GM12873 (cell line): ENCODE data around the gene PRICKLE2.

Source experiments
- CTCF ChIP-seq: IDR thresholded peaks from 2 replicates; pipeline ENCODE4 v1.5.1; 2012; ENCODE audit warnings: low read depth, mild to moderate bottlenecking, moderate library complexity, low read length, control low read depth; ENCODE audit not compliant: insufficient read depth; ENCODE audit errors: missing control alignments

The PRICKLE2 gene

GRCh38 chr3:64095802-64096201 is 129.5 kb downstream of the PRICKLE2 start:
- no peak for TF ChIP-seq CTCF

DNA sequence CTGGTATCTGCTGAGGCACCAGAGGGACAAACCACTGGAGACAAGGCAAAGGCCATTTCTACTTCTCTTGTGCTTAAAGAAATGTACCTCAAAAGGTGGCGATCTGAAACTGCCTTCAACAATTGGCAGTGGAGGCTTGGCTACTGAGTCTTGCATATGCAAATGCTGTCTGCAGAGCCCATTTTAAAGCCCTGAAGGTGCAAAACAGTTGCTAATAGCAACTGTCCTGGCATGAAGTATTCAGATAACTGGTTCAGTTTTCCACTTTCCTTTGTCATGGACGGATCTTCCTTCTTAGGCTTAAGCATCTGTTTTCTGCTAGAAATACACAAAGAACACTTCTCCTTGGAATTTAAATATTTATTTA is 130.6 kb downstream of the PRICKLE2 start:
- TF ChIP-seq CTCF, result no peak

- no peak for TF ChIP-seq CTCF
Observed at GRCh38 chr3:64093825-64094712, 131.2 kb downstream of the PRICKLE2 start.

GRCh38 chr3:64093211-64093610 is 132.1 kb downstream of the PRICKLE2 start:
- no peak for TF ChIP-seq CTCF

DNA sequence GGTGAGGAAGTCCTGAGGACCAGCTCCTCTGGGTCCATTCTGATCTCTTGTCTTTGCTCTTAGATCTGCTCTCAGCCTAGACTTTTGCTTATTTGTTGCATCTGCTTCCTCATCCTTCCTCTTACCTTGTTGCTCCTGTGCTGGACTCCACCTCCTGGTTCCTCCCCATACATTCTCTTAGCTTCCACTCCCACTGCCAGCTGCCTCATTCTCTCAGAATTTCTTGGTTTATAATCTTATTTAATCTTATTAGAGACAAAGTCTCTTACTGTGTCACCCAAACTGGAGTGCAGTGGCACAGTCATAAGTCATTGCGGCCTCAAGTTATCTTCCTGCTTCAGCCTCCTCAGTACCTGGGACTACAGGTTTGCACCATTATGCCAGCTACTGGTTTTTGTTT is 133.8 kb downstream of the PRICKLE2 start:
- no peak for TF ChIP-seq CTCF

DNA sequence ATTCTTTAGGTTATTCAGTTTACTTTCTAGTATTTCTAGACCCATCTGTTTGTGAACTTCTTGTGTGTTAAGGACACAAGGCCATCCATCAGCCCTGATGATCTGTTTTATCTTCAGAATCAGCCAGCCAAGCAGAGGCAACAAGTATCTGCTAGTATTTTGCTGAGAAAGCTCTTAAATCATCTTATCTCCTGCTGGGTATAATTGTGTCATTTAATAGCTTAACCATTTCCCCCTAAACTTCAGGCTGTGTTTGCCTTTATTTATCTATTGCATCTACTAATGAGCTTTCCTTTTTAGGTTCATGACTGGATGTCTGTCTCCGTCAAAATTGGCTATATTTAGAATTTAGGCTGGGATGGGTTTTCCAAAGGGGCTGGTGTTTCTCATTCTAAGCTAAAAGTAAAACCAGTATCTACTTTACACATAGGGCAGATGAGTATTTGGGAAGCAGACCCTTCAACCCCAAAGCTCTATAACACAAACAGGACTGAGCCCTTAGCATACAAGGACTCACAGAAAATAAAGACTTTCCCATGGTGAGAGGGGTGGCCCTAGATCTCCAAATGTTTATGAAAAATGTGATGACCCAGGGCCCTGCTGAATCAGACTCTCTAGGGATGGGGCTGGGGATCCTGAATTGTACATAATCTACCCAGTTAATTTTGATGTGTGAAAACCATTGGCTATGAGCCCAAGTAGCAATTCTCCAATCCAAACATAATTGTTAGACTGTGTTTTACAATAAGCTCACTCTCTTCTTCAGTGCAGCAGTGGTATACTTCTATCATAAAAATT is 136.7 kb downstream of the PRICKLE2 start:
- no peak for TF ChIP-seq CTCF
